Measurements from ENCODE around the gene MICU1.
"Not testable (repeated sequence)": the region's sequence is repeated elsewhere in the genome, so short reads cannot be mapped to it uniquely, and the experiment has no call there.

GRCh38 chr10:72395581-72395980 is 230.3 kb downstream of the MICU1 start:
- TF ChIP-seq CTCF (IDR thresholded peaks at IDR 0.05); POLR2AphosphoS5 (IDR thresholded peaks at IDR 0.05; ENCODE audit: low read depth, low read length); YY1 (IDR thresholded peaks at IDR 0.05; ENCODE audit: low read depth); TAF1 (IDR thresholded peaks at IDR 0.05; ENCODE audit: borderline replicate concordance, low read depth, low read length); RCOR1 (IDR thresholded peaks at IDR 0.05; ENCODE audit: low read length); GABPA (IDR thresholded peaks at IDR 0.05; ENCODE audit: low read depth); MAX (IDR thresholded peaks at IDR 0.05; ENCODE audit: low read depth); FOXM1 (IDR thresholded peaks at IDR 0.05; ENCODE audit: low read depth); RAD21 (IDR thresholded peaks at IDR 0.05; ENCODE audit: low read length); EP300 (IDR thresholded peaks at IDR 0.05; ENCODE audit: borderline replicate concordance in 1 of 2, low read depth in 1 of 2, low read length in 1 of 2); MEF2A (IDR thresholded peaks at IDR 0.05; ENCODE audit: borderline replicate concordance, low read depth): not testable (repeated sequence)
